Stimulated activated CD8-positive, alpha-beta memory T cell treated with anti-CD3 and anti-CD28 coated beads, Interleukin-2, amount 100 ng/mL, for 1 hour (primary cell): ENCODE measurements around the gene PLPPR1.
"Not testable (repeated sequence)": the region's sequence is repeated elsewhere in the genome, so short reads cannot be mapped to it uniquely, and the experiment has no call there.

ENCODE experiments used
- DNase-seq, 2 donors: peaks; one replicate each; pipeline ENCODE4 v3.0.0-alpha.2; 2020; ENCODE audit warnings: low read depth in 2 of 2

PLPPR1 gene

DNA sequence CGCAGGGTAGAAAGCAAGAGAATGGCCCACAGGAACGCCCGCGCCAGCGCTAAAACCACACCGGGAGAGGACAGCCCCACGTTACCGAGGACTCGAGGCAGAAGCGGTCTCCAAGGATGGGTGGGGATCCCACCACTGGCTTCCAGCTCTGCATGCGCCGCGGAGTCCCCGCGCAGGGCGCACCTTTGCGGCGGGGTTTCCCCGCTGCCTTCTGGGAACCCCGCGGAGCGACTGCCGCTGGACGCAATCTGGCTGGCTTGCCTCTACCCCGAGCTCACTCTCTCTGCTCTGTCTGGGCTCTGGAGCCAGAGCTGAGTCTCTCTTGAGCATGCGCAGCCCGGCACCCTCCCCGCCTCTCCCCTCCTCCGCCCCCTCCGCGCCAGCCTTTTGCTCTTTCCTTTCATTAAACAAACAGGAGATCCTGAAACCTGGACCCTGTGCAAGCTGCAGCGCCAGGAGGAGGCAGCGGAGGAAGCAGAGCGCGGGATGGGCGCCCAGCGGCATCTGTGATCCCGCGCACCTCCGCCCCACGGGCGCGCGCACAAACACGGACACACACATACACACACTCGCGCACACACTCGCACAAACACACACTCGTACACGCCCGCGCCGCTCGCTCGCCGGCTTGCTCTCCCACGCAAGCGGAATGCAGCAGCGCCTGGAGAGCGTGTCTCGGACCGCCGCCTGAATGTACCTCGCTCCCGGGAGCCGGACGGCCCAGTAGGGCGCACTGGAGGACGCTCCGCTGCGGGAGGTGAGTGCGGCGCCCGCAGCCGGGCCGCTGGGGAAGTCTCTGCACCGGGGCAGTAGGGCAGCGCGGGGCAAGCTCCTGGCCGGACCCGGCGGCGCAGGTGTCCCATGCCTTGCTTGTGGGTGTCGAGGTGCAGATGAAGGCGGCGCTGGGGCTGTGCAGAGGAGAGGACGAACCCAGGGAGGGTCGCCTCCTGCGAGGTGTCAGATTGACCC, at the start of gene PLPPR1:
PLPPR1 (plus strand) TSS at position 382 of the 969 bp plus-strand sequence.
- DNase-seq: no peak

DNA sequence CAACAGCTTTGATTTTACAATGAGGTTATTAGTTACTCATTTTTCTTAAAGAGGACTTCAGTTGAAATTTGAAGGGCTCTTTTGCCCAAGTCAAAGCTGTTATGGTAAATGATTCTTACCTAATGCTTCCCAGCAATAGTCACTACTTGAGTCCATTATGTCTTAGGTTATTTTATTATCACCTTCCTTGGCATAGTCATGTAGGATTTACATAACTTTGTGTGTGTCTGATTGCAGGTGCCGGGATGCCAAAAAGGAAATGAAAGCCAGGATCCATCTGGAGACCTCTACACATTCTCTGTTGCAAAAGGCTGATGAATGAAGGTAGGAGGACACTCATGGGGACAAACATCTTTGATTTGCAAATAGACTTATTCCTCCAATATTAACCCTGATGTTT, 38.8 kb upstream of the PLPPR1 start:
- no peak for DNase-seq

DNA sequence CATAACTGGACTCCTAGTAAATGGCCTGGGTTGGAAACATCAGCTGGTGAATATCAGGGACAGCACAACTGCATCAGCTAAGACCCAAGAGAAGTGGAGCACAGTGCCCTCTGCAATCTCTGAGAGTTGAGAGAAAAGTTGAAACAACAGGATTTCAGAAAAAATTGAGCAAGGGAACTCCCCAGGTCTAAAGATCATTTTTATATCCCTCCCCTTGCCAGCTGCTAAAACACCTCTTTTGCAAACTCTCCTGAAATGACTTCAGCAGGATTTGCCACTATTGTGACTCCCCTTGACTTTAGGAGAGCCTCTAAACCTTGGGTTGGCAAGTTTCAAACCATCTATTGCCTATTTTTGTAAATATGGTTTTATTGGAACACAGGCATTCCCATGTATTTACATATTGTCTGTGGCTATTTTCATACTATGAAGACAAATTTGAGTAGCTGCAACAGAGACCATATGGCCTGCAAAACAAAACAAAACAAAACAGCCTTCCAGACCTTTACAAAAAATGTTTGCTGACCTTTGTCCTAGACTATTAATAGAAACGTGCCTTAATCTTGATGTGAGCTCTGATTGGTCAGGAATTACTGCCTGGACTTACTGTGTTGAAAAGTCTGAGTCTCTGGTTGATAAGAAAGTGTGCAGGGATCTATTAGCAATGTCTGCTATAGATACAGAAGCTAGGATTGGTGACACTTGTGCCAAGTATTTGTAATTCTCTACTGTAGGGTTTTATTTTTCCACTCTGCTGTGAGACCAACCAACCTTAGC, 37.7 kb upstream of the PLPPR1 start:
- DNase-seq: no peak

DNA sequence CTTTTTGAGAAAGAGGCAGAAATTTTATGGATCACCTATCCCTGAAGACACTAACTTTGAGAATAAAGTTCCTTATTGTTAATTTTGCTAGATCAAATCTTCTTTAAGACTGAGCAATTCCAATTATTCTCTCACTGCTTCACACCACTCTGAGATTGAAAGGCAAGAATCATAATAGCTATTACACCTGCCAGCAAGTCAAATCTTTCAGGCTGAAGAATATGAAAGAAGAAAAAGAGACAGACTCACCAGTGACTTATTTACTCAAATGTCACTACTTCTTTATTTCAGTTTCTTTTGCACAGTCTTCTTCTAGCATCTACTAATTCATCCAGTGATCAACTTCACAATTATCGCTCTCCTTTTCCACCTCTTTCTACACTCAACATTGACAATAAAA, 35.9 kb upstream of the PLPPR1 start:
- DNase-seq: no peak

DNA sequence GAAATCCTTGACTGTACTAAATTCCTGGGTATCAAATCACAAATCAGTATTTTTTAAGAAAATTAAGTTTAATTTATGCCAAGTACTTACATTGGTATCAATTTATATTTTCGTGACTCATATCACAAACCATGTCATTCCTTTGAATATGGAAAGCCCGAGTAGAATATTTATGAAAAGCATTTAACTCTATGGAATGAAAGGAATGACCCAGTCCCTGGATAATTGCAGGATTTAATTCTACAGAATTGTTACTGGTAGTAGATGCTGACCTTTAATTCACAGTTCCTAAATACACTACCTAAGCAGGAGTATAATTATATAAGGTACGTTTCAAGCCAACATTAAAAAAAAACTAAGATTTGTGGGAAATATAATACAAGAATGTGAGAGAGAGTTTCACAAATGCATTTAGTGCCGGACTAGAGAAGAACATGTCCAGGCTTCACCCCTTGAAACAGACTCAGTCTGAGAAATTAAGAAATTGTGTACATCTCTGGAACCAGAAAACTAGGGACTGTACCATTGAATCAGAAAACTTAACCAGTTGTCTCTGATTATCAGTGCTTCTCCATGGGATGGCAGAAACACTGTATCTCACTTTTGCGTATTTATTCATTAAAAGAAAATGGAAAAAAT, 28.5 kb upstream of the PLPPR1 start:
- no peak for DNase-seq

DNA sequence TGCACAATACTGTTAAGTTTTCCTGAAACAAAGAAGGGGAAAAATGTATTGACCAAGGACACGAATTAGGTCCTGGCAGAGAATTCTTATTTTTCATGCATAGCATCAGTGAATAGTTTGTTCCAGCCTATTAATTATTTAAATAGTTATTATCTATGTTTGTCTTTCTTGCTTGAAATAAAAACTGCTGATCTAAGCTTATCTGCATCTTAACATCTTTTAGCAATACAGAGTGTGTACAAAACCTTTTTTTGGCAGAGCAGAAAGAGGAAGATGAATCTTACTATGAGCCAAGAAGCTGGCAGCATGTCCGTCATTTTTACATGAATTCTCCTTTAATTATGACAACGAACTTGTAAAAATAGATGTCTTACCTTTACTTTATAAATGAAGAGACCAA, 23.3 kb upstream of the PLPPR1 start:
- no peak for DNase-seq

DNA sequence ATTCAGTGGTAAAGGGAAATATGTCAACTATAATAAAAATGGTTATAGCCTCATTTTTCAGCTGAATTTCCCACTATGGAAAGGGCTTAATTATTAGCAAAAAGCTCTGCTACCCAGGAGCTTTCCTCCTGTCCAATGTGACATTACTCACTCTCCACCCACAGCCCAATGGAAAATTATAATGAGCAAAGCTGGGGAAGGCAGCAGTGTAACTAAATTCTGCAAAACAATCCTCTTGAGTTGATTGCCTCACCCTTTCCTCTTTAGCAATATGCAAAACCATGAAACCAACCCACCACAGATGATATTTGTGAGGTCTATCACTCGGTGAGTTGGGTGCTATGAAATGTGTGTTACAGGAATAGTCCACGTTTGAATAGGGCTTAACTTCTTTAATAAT, 14.0 kb upstream of the PLPPR1 start:
- no peak for DNase-seq

DNA sequence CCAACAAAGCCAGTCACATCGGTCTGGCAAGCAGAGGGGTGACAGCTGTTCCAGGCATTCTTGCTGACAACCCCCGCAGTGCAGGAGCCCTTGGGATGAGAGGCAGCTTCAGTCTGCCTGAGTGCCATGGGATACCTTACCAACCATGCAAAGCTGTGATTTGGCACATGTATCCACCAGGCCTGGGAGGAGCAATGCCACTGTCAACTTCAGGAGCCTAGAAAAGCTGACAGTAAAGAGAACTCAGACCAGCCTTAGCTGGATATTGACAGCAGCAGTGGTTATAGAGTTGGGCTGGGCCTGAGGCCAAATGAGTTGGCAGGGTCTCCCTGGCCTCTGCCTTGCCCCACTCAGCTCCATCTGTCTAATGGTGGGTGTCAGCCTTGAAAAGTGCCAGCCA, 10.1 kb upstream of the PLPPR1 start:
- DNase-seq: no peak

DNA sequence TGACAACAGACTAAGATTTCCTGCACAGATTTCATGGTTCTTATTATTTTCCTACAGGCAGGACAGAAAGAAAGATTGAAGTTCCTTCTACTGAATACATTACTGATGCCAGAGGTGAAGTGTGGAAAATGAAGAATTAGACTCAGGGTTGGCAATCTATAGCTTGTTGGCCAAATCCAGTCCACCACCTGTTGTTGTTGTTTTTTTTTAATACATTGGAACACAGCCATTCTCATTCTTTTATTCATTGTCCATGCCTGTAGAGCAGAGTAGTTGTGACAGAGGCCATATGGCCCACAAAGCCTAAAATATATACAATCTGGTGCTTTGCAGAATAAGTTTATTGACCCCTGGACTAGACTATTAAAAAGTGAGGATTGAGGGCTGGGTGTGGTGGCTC, 5.8 kb upstream of the PLPPR1 start:
- no peak for DNase-seq

DNA sequence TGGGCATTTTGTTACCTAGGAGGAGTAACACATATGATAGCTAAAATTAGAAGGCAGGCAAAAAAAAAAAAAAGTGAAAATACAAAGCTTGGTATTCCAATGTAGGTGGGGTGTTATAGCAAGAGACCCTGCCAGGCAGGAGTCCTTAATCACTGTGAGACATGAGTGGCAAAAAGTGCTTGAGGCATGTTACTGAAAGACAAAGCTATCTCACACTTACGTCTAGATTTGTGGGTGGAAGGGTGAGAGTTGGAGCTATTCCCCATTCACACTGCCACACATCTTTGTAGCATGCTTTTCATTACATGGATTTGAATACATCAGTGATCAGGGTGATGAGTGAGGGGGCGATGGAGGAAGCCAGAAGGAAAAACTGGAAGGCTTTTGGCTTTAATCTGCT, 2.6 kb upstream of the PLPPR1 start:
- no peak for DNase-seq

DNA sequence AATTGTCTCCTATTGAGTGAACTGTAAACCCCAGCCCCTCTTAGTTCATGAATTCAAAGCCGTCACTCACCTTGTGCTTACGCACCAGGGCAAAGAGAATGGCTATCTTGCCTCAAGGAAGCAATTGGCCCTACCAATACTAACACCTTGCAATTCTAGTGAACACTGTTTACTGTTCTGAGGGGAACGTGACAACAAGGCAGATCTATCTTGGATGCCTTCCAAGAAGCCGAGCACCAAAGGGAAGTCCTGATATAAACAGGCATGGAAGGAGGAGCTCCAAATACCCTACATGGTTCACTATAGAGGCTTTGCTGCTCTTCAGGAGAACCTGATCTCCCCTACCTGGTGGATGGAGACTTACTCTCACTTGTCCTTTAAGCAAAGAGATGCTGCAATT, 1.7 kb upstream of the PLPPR1 start:
- DNase-seq: no peak

DNA sequence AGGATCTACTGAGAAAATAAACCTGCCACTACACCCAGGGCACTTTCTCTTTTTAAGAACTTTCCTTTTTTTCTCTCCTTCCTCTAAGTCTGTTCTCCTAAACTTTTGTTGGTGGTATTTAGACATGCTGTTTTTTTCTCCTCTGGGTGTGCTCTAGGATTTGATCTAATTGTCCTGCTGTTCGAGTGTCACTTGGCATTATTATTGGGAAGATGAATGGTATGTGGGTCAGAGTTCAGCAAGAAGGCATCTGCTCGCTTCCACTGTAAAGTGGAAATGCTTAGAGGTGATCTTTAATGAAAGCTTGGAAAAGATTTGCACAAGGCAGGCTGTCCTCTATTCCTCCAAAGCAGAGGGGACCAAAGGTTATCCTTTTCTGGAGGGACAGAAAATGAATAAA, 1.3 kb upstream of the PLPPR1 start:
- no peak for DNase-seq

DNA sequence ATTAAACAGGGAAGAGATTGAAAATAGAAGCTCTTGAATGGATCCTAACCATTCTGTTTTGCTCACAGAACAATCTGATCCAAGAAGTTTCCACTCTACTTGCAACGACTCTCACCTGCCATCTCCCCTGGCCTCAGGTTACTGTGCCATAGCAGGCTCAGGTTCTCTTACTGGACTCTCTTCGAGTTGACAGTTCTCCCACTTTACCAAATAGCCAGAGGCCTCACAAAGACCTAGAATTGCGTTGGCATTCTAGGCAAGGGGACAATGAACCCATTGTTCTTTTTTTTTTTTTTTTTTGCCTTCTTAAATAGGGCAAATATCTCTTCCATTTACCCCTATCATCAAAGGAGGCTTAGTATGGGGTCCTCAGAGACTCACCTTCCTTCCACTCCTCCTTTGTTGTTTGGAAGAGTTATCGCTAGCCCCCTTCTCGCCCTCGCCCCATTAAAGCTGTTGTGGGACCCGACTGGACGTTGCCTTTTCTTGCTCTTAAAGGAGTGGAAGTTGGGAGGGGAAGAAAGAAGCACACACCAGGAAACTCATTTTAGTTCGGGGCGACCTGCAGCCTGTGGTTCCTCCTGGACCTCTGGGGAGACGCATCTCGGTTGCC, 688 bp upstream of the PLPPR1 start:
- no peak for DNase-seq

DNA sequence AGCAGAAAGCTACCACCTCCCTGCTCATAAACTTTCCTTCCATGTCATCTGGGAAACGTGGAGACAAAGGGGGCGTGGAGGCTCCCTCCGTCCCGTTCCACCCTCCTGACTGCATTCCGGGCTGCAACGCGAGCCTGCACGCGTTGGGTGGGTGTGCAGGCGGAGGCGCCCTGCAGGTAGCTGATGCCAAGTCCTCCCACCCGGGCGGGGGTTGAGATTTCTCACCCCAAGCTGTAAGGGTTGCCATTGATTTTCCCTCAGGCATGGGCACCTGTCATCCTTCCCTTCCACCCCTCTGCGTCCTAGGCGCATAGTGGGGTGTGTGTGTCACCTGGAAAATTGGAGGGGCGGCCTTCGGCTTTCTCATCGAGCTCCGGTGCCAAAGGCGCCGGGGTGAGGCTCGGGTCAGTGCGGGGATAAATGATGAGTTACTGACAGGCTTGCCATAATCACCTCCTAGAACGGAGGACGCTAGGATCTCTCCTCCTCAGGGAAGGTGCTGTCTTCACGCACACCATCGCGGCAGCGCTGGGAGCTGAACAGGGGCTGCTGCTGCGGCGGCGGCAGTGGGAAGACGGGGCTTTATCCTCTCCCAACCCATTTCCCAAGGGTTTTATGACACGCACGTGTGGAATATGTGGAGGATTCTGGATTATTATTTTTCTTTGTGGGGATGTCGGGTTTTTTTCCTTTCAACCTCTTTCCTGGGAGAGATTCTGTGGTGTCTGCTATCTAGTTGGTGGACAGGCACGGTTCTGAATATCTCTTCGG, 973 bp downstream of the PLPPR1 start:
- DNase-seq: no peak

DNA sequence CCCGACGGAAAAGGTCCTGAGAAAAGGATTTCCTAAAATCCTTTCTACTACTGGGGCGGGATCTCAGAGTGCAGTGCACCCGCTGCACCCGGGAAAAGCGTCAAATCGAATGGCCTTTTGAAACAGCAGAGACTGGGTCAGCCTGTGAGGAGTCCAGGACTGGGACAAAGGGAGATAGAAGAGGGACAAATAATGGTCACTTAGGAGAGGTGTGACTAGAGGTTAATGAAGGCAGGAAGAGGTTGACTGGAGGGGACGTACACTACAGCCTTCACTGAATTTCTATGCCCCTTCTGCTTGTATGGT, 1.5 kb downstream of the PLPPR1 start:
- DNase-seq: no peak

DNA sequence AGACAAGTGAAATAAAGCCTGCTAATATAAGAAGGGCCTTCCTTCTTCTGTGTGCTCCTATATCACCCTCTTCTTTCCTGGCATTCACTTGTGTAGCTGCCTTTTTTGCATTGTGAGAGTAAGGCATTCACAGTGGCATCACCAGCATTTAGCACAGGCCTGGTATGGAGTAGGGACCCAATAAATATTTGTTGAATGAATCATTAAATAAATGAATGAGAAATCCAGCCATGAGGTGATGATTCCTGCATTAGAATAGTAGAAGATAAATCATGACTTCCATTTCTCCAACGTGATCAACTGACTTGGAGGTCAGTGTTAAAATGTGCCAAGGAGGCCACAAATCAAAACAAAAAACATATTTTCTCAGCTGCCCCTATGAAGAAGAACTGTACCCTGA, 3.9 kb downstream of the PLPPR1 start:
- no peak for DNase-seq

DNA sequence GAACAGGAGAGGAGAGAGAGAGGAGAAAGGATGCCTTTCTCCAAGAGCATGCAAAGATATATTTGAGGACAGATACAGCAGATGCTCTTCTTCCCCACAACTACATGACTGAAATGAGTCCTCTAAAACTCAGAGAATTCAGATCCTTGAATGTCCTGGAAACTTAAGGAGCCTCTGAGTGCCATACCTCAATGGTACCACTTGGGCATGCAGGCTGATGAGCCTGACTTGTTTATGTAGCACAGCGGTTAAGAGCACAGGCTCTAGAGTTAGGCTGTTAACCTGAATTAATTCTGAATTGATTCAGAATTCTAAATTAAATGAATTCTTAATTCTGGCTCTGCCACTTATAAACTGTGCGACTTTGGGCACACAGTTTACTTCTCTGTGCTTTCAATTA, 5.7 kb downstream of the PLPPR1 start:
- DNase-seq: no peak

DNA sequence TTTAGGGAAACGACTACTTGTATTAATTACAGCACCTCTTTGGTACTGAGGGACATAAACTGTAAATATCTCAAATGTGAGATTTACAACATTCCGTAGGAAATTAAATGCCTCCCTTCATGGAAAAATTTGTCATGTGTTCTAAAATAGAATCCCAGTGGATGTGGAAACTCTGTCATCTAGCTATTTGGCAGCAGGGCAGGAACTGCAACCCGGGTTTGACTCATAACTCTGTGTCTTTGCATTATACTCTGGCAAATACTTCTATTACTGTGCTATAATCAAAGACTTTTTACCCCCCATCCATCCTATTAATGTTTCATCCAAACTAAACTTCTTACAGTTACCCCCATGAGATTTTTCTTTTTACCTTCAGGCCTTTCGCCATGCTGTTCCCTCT, 6.6 kb downstream of the PLPPR1 start:
- no peak for DNase-seq

DNA sequence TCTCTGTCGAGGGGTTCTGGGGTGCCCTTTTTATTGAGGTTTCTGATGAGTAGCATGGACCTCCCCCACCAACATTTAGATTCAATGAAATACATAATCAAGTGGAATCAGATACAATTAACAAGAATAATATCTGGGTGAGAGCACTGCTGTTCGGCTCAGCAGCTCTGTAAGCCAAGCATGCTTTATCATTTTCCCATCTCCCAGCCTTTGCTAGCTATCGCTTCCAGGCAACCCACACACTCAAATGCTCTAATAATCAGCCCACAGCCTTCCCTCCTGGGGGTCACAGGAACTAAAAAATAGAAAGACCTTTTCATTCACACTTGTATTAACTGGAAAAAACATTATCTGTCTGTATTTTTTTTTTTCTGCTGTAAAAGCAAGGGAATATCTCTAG, 8.9 kb downstream of the PLPPR1 start:
- no peak for DNase-seq

DNA sequence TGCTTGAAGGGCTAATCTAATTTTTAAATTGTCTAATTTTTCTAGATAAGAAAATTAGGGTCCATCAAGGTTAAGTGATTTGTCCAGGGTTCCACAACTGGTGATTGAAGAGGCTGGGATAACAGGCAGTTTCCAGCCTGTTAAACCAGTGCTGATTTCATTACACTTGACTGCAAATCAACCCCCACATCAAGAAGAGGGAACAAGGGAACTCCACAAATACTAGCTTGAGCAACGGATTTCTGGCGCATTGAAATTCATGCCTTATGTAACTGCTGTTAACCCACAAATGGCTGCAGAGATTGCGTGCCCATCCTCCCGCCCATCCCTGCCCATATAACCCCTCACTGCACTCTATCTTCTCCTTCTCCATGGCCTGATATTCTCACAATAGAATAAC, 10.0 kb downstream of the PLPPR1 start:
- DNase-seq: no peak

DNA sequence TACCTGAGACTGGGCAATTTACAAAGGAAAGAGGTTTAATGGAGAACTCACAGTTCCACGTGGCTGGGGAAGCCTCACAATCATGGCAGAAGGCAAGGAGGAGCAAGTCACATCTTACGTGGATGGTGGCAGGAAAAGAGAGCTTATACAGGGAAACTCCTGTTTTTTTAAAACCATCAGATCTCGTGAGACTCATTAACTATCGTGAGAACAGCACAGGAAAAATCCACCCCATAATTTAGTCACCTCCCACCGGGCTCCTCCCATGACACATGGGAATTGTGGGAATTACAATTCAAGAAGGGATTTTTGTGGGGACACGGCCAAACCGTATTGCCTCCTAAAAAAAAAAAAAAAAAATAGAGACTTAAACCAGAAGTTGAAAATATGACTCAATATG, 11.1 kb downstream of the PLPPR1 start:
- not testable (repeated sequence) for DNase-seq
